ENCODE data around the gene MAOA. TPM values are rescaled to one million over a fixed set of nuclear protein-coding genes. Genes with fewer than 3 reads are reported as not detected.

MAOA gene
- polyA plus RNA-seq, 1 donor from 2014 or later, result 1.3 TPM

GRCh38 chrX:43716144-43716543, 60.0 kb downstream of the MAOA start:
- Histone ChIP-seq H2AFZ (ENCODE audit: low read depth, low read length) (no peak overlapping the region), H3F3A (ENCODE audit: insufficient read depth, low read length, poor library complexity, severe bottlenecking) (no peaks in the 10 kb centered on the region), H3K36me3 (ENCODE audit: insufficient read depth, low read length) (no peaks in the 10 kb centered on the region), H3K9me2 (ENCODE audit: insufficient read depth, low read length) (no peaks in the 10 kb centered on the region), H3K79me2 (replicated peaks; ENCODE audit: insufficient read depth, low read length) (no peaks in the 10 kb centered on the region), H3K4me3 (ENCODE audit: low read length) (no peak overlapping the region), H3K27ac (ENCODE audit: low read length) (no peak overlapping the region), H4K20me1 (ENCODE audit: insufficient read depth) (no peaks in the 10 kb centered on the region), H3K4me2 (ENCODE audit: low read length) (no peak overlapping the region), H3K27me3 (ENCODE audit: insufficient read depth, low read depth, low read length) (no peaks in the 10 kb centered on the region), H3K9ac (ENCODE audit: low read length) (no peak overlapping the region), H3K9me3 (ENCODE audit: low read length) (no peaks in the 10 kb centered on the region)
- TF ChIP-seq TAF1 (IDR thresholded peaks at IDR 0.05; ENCODE audit: low read depth) (no peak), SMC3 (conservative IDR thresholded peaks at IDR 0.05; ENCODE audit: poor library complexity) (no peak), EP300 (conservative IDR thresholded peaks at IDR 0.05; ENCODE audit: poor library complexity, severe bottlenecking) (no peak), REST (IDR thresholded peaks at IDR 0.05; ENCODE audit: borderline replicate concordance) (no peak), MXI1 (conservative IDR thresholded peaks at IDR 0.05; ENCODE audit: poor library complexity, severe bottlenecking) (no peak), EZH2 (IDR thresholded peaks at IDR 0.05; ENCODE audit: borderline replicate concordance, insufficient read depth, low read length, poor library complexity, severe bottlenecking) (no peak), RAD21 (conservative IDR thresholded peaks at IDR 0.05) (no peak), POLR2AphosphoS5 (IDR thresholded peaks at IDR 0.05) (no peak), CTCF (IDR thresholded peaks at IDR 0.05; ENCODE audit: poor library complexity, severe bottlenecking) (no peak)

GRCh38 chrX:43716696-43717095, 60.6 kb downstream of the MAOA start:
- Histone ChIP-seq H3K4me3 (ENCODE audit: low read length) (no peak overlapping the region), H3K9me3 (ENCODE audit: low read length) (no peaks in the 10 kb centered on the region), H3K79me2 (replicated peaks; ENCODE audit: insufficient read depth, low read length) (no peaks in the 10 kb centered on the region), H3K27ac (ENCODE audit: low read length) (no peak overlapping the region), H3K36me3 (ENCODE audit: insufficient read depth, low read length) (no peaks in the 10 kb centered on the region), H2AFZ (ENCODE audit: low read depth, low read length) (no peak overlapping the region), H4K20me1 (ENCODE audit: insufficient read depth) (no peaks in the 10 kb centered on the region), H3K4me2 (ENCODE audit: low read length) (no peak overlapping the region), H3K9me2 (ENCODE audit: insufficient read depth, low read length) (no peaks in the 10 kb centered on the region), H3F3A (ENCODE audit: insufficient read depth, low read length, poor library complexity, severe bottlenecking) (no peaks in the 10 kb centered on the region), H3K9ac (ENCODE audit: low read length) (no peak overlapping the region), H3K27me3 (ENCODE audit: insufficient read depth, low read depth, low read length) (no peaks in the 10 kb centered on the region)
- TF ChIP-seq EP300 (conservative IDR thresholded peaks at IDR 0.05; ENCODE audit: poor library complexity, severe bottlenecking) (no peak), MXI1 (conservative IDR thresholded peaks at IDR 0.05; ENCODE audit: poor library complexity, severe bottlenecking) (no peak), RAD21 (conservative IDR thresholded peaks at IDR 0.05) (no peak), EZH2 (IDR thresholded peaks at IDR 0.05; ENCODE audit: borderline replicate concordance, insufficient read depth, low read length, poor library complexity, severe bottlenecking) (no peak)
